ENCODE measurements around the gene CHCHD6.
A peak's percentile ranks its signal among the peaks of the same experiment; 100 is the strongest.

The CHCHD6 gene

GRCh38 chr3:126927846-126928245 lies 223.8 kb downstream of the CHCHD6 start:
- Mint-ChIP-seq H3K27me3 (no peaks in the 10 kb centered on the region), H3K9me3 (no peaks in the 10 kb centered on the region), H3K4me1 (no peaks in the 10 kb centered on the region), H3K36me3 (ENCODE audit: low read depth) (no peaks in the 10 kb centered on the region), H3K4me3 (no peak overlapping the region), H3K27ac (no peak overlapping the region)
- no peak for ATAC-seq
- DNase-seq: no peak

GRCh38 chr3:126928921-126929474 lies 225.0 kb downstream of the CHCHD6 start:
- DNase-seq (no peak), ATAC-seq (no peak)
- no peak overlapping the region for H3K27ac Mint-ChIP-seq
- H3K4me1 Mint-ChIP-seq: no peaks in the 10 kb centered on the region
- no peaks in the 10 kb centered on the region for H3K27me3 Mint-ChIP-seq
- no peaks in the 10 kb centered on the region for H3K9me3 Mint-ChIP-seq
- no peak overlapping the region for H3K4me3 Mint-ChIP-seq
- H3K36me3 Mint-ChIP-seq (ENCODE audit: low read depth): no peaks in the 10 kb centered on the region

- ATAC-seq (no peak), DNase-seq (no peak)
- Mint-ChIP-seq H3K4me3 (no peak overlapping the region), H3K36me3 (ENCODE audit: low read depth) (no peaks in the 10 kb centered on the region), H3K27me3 (no peaks in the 10 kb centered on the region), H3K4me1 (no peaks in the 10 kb centered on the region), H3K27ac (no peak overlapping the region), H3K9me3 (no peaks in the 10 kb centered on the region)
These were observed 227.0 kb downstream of the CHCHD6 start for GRCh38 chr3:126930936-126931600.

GRCh38 chr3:126931806-126932187 lies 227.8 kb downstream of the CHCHD6 start:
- Mint-ChIP-seq H3K4me1 (no peaks in the 10 kb centered on the region), H3K9me3 (no peaks in the 10 kb centered on the region), H3K27me3 (no peaks in the 10 kb centered on the region), H3K36me3 (ENCODE audit: low read depth) (no peaks in the 10 kb centered on the region), H3K4me3 (no peak overlapping the region), H3K27ac (no peak overlapping the region)
- DNase-seq (no peak), ATAC-seq (no peak)

GRCh38 chr3:126932188-126932931 lies 228.3 kb downstream of the CHCHD6 start:
- H3K4me3 Mint-ChIP-seq: no peak overlapping the region
- H3K9me3 Mint-ChIP-seq: no peaks in the 10 kb centered on the region
- H3K4me1 Mint-ChIP-seq: no peaks in the 10 kb centered on the region
- no peaks in the 10 kb centered on the region for H3K27me3 Mint-ChIP-seq
- no peak overlapping the region for H3K27ac Mint-ChIP-seq
- DNase-seq (no peak), ATAC-seq (no peak)
- no peaks in the 10 kb centered on the region for H3K36me3 Mint-ChIP-seq (ENCODE audit: low read depth)

- ATAC-seq (no peak), DNase-seq (no peak)
- Mint-ChIP-seq H3K4me3 (no peak overlapping the region), H3K4me1 (no peaks in the 10 kb centered on the region), H3K27me3 (no peaks in the 10 kb centered on the region), H3K27ac (no peak overlapping the region), H3K36me3 (ENCODE audit: low read depth) (no peaks in the 10 kb centered on the region), H3K9me3 (no peaks in the 10 kb centered on the region)
These were observed 230.0 kb downstream of the CHCHD6 start for GRCh38 chr3:126934031-126934531.

- H3K36me3 Mint-ChIP-seq (ENCODE audit: low read depth): no peaks in the 10 kb centered on the region
- H3K4me3 Mint-ChIP-seq: no peak overlapping the region
- no peak for ATAC-seq
These were observed 231.0 kb downstream of the CHCHD6 start for GRCh38 chr3:126934991-126935390.

GRCh38 chr3:126935756-126936509 lies 231.9 kb downstream of the CHCHD6 start:
- no peaks in the 10 kb centered on the region for H3K4me1 Mint-ChIP-seq
- H3K27ac Mint-ChIP-seq: no peak overlapping the region
- no peak for ATAC-seq
- no peaks in the 10 kb centered on the region for H3K36me3 Mint-ChIP-seq (ENCODE audit: low read depth)
- H3K9me3 Mint-ChIP-seq: no peaks in the 10 kb centered on the region
- no peaks in the 10 kb centered on the region for H3K27me3 Mint-ChIP-seq
- DNase-seq: no peak
- H3K4me3 Mint-ChIP-seq: no peak overlapping the region

More at GRCh38 chr3:126934991-126935390, 231.0 kb downstream of the CHCHD6 start:
- H3K4me1 Mint-ChIP-seq: no peaks in the 10 kb centered on the region
- no peak for DNase-seq
- no peaks in the 10 kb centered on the region for H3K27me3 Mint-ChIP-seq
- no peaks in the 10 kb centered on the region for H3K9me3 Mint-ChIP-seq
- no peak overlapping the region for H3K27ac Mint-ChIP-seq

- DNase-seq (no peak), ATAC-seq (no peak)
- Mint-ChIP-seq H3K27ac (no peak overlapping the region), H3K4me1 (no peaks in the 10 kb centered on the region), H3K9me3 (no peaks in the 10 kb centered on the region), H3K4me3 (no peak overlapping the region), H3K36me3 (ENCODE audit: low read depth) (no peaks in the 10 kb centered on the region), H3K27me3 (no peaks in the 10 kb centered on the region)
These were observed 232.9 kb downstream of the CHCHD6 start for GRCh38 chr3:126936853-126937425.

GRCh38 chr3:126937533-126937932 lies 233.5 kb downstream of the CHCHD6 start:
- H3K27ac Mint-ChIP-seq: no peak overlapping the region

GRCh38 chr3:126937973-126938372 lies 233.9 kb downstream of the CHCHD6 start:
- Mint-ChIP-seq H3K9me3 (no peaks in the 10 kb centered on the region), H3K27ac (no peak overlapping the region), H3K4me1 (no peaks in the 10 kb centered on the region), H3K36me3 (ENCODE audit: low read depth) (no peaks in the 10 kb centered on the region), H3K27me3 (no peaks in the 10 kb centered on the region), H3K4me3 (no peak overlapping the region)
- DNase-seq (no peak), ATAC-seq (no peak)

More at GRCh38 chr3:126937533-126937932, 233.5 kb downstream of the CHCHD6 start:
- H3K9me3 Mint-ChIP-seq: no peaks in the 10 kb centered on the region
- no peaks in the 10 kb centered on the region for H3K27me3 Mint-ChIP-seq
- H3K36me3 Mint-ChIP-seq (ENCODE audit: low read depth): no peaks in the 10 kb centered on the region
- no peaks in the 10 kb centered on the region for H3K4me1 Mint-ChIP-seq
- no peak overlapping the region for H3K4me3 Mint-ChIP-seq
- DNase-seq (no peak), ATAC-seq (peak; percentile 28)

GRCh38 chr3:126938520-126939337 lies 234.7 kb downstream of the CHCHD6 start:
- Mint-ChIP-seq H3K36me3 (ENCODE audit: low read depth) (peaks cover 1% of the 10 kb centered on the region), H3K4me3 (no peak overlapping the region), H3K9me3 (no peaks in the 10 kb centered on the region), H3K27ac (no peak overlapping the region), H3K4me1 (no peaks in the 10 kb centered on the region), H3K27me3 (no peaks in the 10 kb centered on the region)
- ATAC-seq: no peak
- DNase-seq: no peak

- no peak for ATAC-seq
- DNase-seq: no peak
- Mint-ChIP-seq H3K27me3 (no peaks in the 10 kb centered on the region), H3K4me1 (no peaks in the 10 kb centered on the region), H3K27ac (no peak overlapping the region), H3K4me3 (no peak overlapping the region), H3K36me3 (ENCODE audit: low read depth) (peaks cover 4% of the 10 kb centered on the region), H3K9me3 (no peaks in the 10 kb centered on the region)
These were observed 235.3 kb downstream of the CHCHD6 start for GRCh38 chr3:126939338-126939718.

- H3K36me3 Mint-ChIP-seq (ENCODE audit: low read depth): peaks cover 4% of the 10 kb centered on the region
- no peaks in the 10 kb centered on the region for H3K27me3 Mint-ChIP-seq
- ATAC-seq (no peak), DNase-seq (no peak)
- H3K27ac Mint-ChIP-seq: no peak overlapping the region
- no peaks in the 10 kb centered on the region for H3K4me1 Mint-ChIP-seq
- no peaks in the 10 kb centered on the region for H3K9me3 Mint-ChIP-seq
- H3K4me3 Mint-ChIP-seq: no peak overlapping the region
These were observed 235.7 kb downstream of the CHCHD6 start for GRCh38 chr3:126939733-126940132.

Measured in activated naive CD8-positive, alpha-beta T cell treated with anti-CD3 and anti-CD28 coated beads, Interleukin-2, amount 50 U/mL, for 24 hours (primary cell).